Kidney (tissue), 14 donors: Measurements from ENCODE around the gene PDSS1. TPM values are rescaled to one million over a fixed set of nuclear protein-coding genes. Genes with fewer than 3 reads are reported as not detected.
A peak's percentile ranks its signal among the peaks of the same experiment; 100 is the strongest.

Experiments used
- DNase-seq, 5 donors: peaks; one replicate each; pipeline ENCODE4 v3.0.0-alpha.2; 2013 to 2020
- FAIRE-seq: peaks from 2 replicates; lab custom pipeline; 2012; peaks lifted over from hg19 to GRCh38; lab: Jason Lieb, UNC
- H3K27ac ChIP-seq, 2 donors: one replicate each; pipeline ENCODE4 v1.7.0; 2013; ENCODE audit warnings: low read depth in 2 of 2, low read length in 2 of 2, inconsistent platforms in 1 of 2
- H3K27me3 ChIP-seq: one replicate; pipeline ENCODE4 v1.7.1; 2013; ENCODE audit warnings: low read length, inconsistent platforms; ENCODE audit not compliant: control insufficient read depth, insufficient read depth
- H3K36me3 ChIP-seq, 3 donors: one replicate each; pipeline versions ENCODE4 v1.7.0 to v1.7.1; 2013; ENCODE audit warnings: low read length in 3 of 3, control low read depth in 1 of 3, inconsistent platforms in 1 of 3; ENCODE audit not compliant: insufficient read depth in 3 of 3, control insufficient read depth in 2 of 3
- H3K4me1 ChIP-seq, 3 donors: one replicate each; pipeline versions ENCODE4 v1.7.0 to v1.7.1; 2013; ENCODE audit warnings: low read length in 3 of 3, inconsistent platforms in 1 of 3, low read depth in 1 of 3; ENCODE audit not compliant: control insufficient read depth in 2 of 3, insufficient read depth in 2 of 3
- H3K4me3 ChIP-seq, 3 donors: one replicate each; pipeline versions ENCODE4 v1.7.0 to v1.8.1; 2013; ENCODE audit warnings: low read length in 3 of 3, control low read depth in 1 of 3, inconsistent platforms in 1 of 3
- H3K9ac ChIP-seq, 3 donors: one replicate each; pipeline versions ENCODE4 v1.7.0 to v1.7.1; 2013; ENCODE audit warnings: low read length in 3 of 3, control low read depth in 1 of 3, inconsistent platforms in 1 of 3
- H3K9me3 ChIP-seq, 3 donors: one replicate each; pipeline versions ENCODE4 v1.7.0 to v1.7.1; 2013; ENCODE audit warnings: low read length in 3 of 3, control low read depth in 1 of 3, inconsistent platforms in 1 of 3; ENCODE audit not compliant: control insufficient read depth in 2 of 3, insufficient read depth in 1 of 3
- intact Hi-C: fragments of 100-400 bp; cut with DNase I; formaldehyde crosslinking; loops from one replicate; pipeline ENCODE4 v1.11.1; 2022
- polyA plus RNA-seq: library from polyadenylated mRNA; stranded (reverse); fragments of 350-450 nt; fragmentation: Illumina TruSeq; extraction: RNeasy Lipid Tissue Mini Kit (QIAGEN cat#74804); gene quantifications from one replicate; pipeline ENCODE4 v1.2.3, GENCODE V29; 2014; ENCODE audit warnings: low read depth, low replicate concordance; ENCODE audit not compliant: insufficient read depth
- total RNA-seq: library from RNA; stranded (reverse); fragmentation: NEBNext Ultra II Directional; extraction: Animal tissue kit (Norgen Biotek cat#: 25700); gene quantifications from one replicate; pipeline ENCODE4 v1.2.1, GENCODE V29; 2021
- TF ChIP-seq, protein P1 (sequence below): IDR thresholded peaks from 3 replicates; pipeline ENCODE4 v1.5.1; 2012; ENCODE audit warnings: mild to moderate bottlenecking, moderate library complexity, borderline replicate concordance; ENCODE audit not compliant: insufficient read depth; ENCODE audit errors: extremely low read depth
- donor health status: control.
- donor health status: control.
- donor health status: control.
- donor health status: control.
- donor health status: control.
- donor health status: DM: yes; HTN: yes; CAD: no.
- donor health status: Normal renal cell carcinoma (clear cell type).

The PDSS1 gene
- total and polyA plus RNA-seq, 2 donors from 2014 or later, result 5.2 to 11.8 TPM

- H3K36me3 ChIP-seq, result no peaks in the 10 kb centered on the region
- FAIRE-seq, result no peak
- peak overlapping the region; percentile 94 to 95 for H3K27ac ChIP-seq
- TF ChIP-seq, protein P1, sequence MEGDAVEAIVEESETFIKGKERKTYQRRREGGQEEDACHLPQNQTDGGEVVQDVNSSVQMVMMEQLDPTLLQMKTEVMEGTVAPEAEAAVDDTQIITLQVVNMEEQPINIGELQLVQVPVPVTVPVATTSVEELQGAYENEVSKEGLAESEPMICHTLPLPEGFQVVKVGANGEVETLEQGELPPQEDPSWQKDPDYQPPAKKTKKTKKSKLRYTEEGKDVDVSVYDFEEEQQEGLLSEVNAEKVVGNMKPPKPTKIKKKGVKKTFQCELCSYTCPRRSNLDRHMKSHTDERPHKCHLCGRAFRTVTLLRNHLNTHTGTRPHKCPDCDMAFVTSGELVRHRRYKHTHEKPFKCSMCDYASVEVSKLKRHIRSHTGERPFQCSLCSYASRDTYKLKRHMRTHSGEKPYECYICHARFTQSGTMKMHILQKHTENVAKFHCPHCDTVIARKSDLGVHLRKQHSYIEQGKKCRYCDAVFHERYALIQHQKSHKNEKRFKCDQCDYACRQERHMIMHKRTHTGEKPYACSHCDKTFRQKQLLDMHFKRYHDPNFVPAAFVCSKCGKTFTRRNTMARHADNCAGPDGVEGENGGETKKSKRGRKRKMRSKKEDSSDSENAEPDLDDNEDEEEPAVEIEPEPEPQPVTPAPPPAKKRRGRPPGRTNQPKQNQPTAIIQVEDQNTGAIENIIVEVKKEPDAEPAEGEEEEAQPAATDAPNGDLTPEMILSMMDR, result no peak
- peaks cover 0 to 7% (median 0%) of the 10 kb centered on the region in 3 donors for H3K4me1 ChIP-seq
- DNase-seq, result no peak
- H3K27me3 ChIP-seq, result no peaks in the 10 kb centered on the region
- peak overlapping the region; percentile 49 to 75 (median 56) for H3K9ac ChIP-seq
- peak overlapping the region; percentile 76 to 97 (median 95) for H3K4me3 ChIP-seq
- intact Hi-C loops, result no loop called here
- H3K9me3 ChIP-seq, result no peaks in the 10 kb centered on the region
Measured at GRCh38 chr10:26696786-26697162, 727 bp upstream of the PDSS1 start.

DNA sequence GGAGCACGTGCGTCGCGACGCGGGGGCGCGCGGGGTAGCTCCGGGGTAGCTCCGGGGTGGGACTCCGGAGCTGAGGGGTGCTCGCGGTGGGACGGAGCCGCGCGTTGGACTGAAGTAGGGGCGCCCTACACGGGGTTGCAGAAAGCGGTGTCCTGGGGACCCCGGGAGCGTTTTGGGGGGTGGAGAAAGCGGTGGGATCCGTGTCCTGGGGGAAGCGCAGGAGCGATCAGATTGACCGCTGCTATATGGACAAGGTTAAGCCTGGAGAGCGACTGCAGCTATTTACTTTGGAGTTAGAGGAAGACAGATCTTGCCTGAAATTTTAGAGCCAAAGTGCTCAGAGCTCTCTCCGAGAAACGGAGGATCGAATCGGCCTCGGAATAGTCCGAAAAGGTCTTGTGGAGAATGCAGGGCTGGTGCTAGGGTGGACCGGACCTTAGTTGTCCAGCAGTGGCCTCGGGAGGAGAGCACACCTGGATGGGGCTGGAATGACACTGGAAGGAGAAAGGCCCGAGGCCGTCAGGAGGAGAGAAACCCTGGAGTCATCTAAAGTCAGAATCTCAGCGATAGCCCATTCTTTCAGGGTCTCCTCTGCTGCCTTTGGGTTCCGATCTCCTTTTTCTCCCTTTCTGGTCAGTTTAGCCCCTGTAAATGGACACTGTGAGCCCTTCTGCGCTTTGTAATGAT, 564 bp downstream of the PDSS1 start:
- intact Hi-C loops, result no loop called here
- Histone ChIP-seq H3K9ac (peak overlapping the region; percentile 35 to 67 (median 45)), H3K27me3 (no peaks in the 10 kb centered on the region), H3K4me1 (peaks cover 0 to 7% (median 5%) of the 10 kb centered on the region in 3 donors), H3K36me3 (no peaks in the 10 kb centered on the region), H3K27ac (no peak overlapping the region), H3K9me3 (no peaks in the 10 kb centered on the region), H3K4me3 (peak overlapping the region; percentile 66 to 97 (median 95))
- TF ChIP-seq, protein P1, result no peak
- DNase-seq (peak in 2 of 5 donors; percentile 5 to 77), FAIRE-seq (no peak)

DNA sequence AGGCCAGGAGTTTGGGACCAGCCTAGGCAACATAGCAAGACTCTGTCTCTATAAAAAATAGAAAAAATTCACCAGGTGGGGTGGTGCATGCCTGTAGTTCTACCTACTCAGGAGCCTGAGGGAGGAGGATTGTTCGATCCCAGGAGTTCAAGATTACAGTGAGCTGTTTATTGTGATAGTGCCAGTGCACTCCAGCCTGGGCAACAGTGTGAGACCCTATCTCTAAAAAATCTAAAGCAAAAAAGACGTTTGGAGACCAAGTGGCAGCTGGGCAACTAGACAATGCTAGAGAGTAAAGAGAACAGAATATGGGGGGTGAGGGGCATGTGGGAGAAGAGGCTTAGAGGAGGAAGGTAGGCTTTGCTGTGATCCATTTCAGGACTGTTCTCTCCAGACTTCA, 1.4 kb downstream of the PDSS1 start:
- intact Hi-C loops, result no loop called here
- DNase-seq, result no peak
- Histone ChIP-seq H3K9me3 (no peaks in the 10 kb centered on the region), H3K9ac (peak overlapping the region in 1 of 3 donors; percentile 5), H3K36me3 (no peaks in the 10 kb centered on the region), H3K27ac (no peak overlapping the region), H3K4me1 (peaks cover 0 to 7% (median 6%) of the 10 kb centered on the region in 3 donors), H3K4me3 (peak overlapping the region in 1 of 3 donors; percentile 95), H3K27me3 (no peaks in the 10 kb centered on the region)
- TF ChIP-seq, protein P1, result no peak
- FAIRE-seq, result no peak
